Panc1 (cell line): ENCODE results near the gene QRICH2. TPM values are rescaled to one million over a fixed set of nuclear protein-coding genes. Genes with fewer than 3 reads are reported as not detected.

ENCODE experiments used
- ATAC-seq: fragments of 200-7000 bp; cut with Tn5 transposase; 2 replicates; pipeline ENCODE4 v1.9.1; 2020; ENCODE audit warnings: mild to moderate bottlenecking, moderate library complexity
- BruUV-seq: library from RNA; stranded (reverse); fragments of 400-500 nt; replicated peaks from 2 replicates; lab custom pipeline; 2021; lab: Mats Ljungman, UMichigan
- CTCF ChIA-PET: fragments of 300-600 bp; sonication (Branson Sonifier 250); formaldehyde crosslinking; loops from one replicate; lab custom pipeline; 2022; ENCODE audit warnings: antibody characterized with exemption; lab: Charles Lee
- POLR2A ChIA-PET: fragments of 300-600 bp; sonication (Branson Sonifier 250); formaldehyde crosslinking; loops from one replicate; lab custom pipeline; 2022; ENCODE audit warnings: antibody characterized with exemption; lab: Charles Lee
- DNase-seq: peaks from one replicate; pipeline ENCODE4 v3.0.0-alpha.2; 2010; ENCODE audit warnings: low read depth, low spot score
- H3K27ac ChIP-seq: 2 replicates; pipeline ENCODE4 v1.5.1; 2011; ENCODE audit warnings: mild to moderate bottlenecking, low read length, inconsistent platforms
- H3K27me3 ChIP-seq: fragments of 200-500 bp; sonication (Bioruptor generic); 2 replicates; pipeline ENCODE4 v1.6.0; 2014; ENCODE audit warnings: low read length, inconsistent platforms; ENCODE audit not compliant: control insufficient read depth, insufficient read depth
- H3K36me3 ChIP-seq: fragments of 200-500 bp; sonication (Bioruptor generic); 2 replicates; pipeline ENCODE4 v1.5.1; 2014; ENCODE audit warnings: inconsistent platforms, mild to moderate bottlenecking, low read length, moderate library complexity; ENCODE audit not compliant: control insufficient read depth, insufficient read depth
- H3K4me1 ChIP-seq: 2 replicates; pipeline ENCODE4 v1.5.1; 2011; ENCODE audit warnings: inconsistent platforms, mild to moderate bottlenecking, low read length, moderate library complexity; ENCODE audit not compliant: control insufficient read depth, insufficient read depth
- H3K4me3 ChIP-seq, 2 experiments: 2 replicates each; pipeline ENCODE4 v1.5.1; 2011 to 2012; ENCODE audit warnings: low read depth in 2 of 2, low read length in 2 of 2, mild to moderate bottlenecking in 2 of 2, inconsistent platforms in 1 of 2, moderate library complexity in 1 of 2
- H3K9me3 ChIP-seq: fragments of 200-500 bp; sonication (Bioruptor generic); 2 replicates; pipeline ENCODE4 v1.5.1; 2014; ENCODE audit warnings: low read depth, mild to moderate bottlenecking, inconsistent platforms, low read length, moderate library complexity; ENCODE audit not compliant: control insufficient read depth, insufficient read depth
- POLR2AphosphoS5 ChIP-seq: IDR thresholded peaks from 2 replicates; pipeline ENCODE4 v1.6.1; 2012; ENCODE audit warnings: mild to moderate bottlenecking, low read depth, low read length, moderate library complexity
- SIN3A ChIP-seq: IDR thresholded peaks from 2 replicates; pipeline ENCODE4 v1.6.1; 2012; ENCODE audit warnings: low read depth, mild to moderate bottlenecking, low read length, moderate library complexity, borderline replicate concordance; ENCODE audit not compliant: insufficient read depth
- TCF7L2 ChIP-seq: IDR thresholded peaks from 2 replicates; pipeline ENCODE4 v1.6.1; 2011; ENCODE audit warnings: mild to moderate bottlenecking, low read depth, low read length, inconsistent platforms
- in situ Hi-C: cut with HindIII; loops from 2 replicates; pipeline ENCODE4 v1.10.0; 2016; ENCODE audit warnings: low sequenced_read_pairs, low pct_unique_long_range_greater_than_20kb
- intact Hi-C: fragments of 100-400 bp; cut with micrococcal nuclease; formaldehyde crosslinking; loops from one replicate; pipeline ENCODE4 v1.10.0; 2022; ENCODE audit not compliant: unreplicated experiment
- total RNA-seq: library from RNA; stranded (reverse); gene quantifications from one replicate; pipeline ENCODE4 v1.2.1, GENCODE V29; 2021; ENCODE audit not compliant: unreplicated experiment
- TF ChIP-seq, protein P1 (sequence below), 2 experiments: IDR thresholded peaks; 2 replicates each; pipeline ENCODE4 v1.6.1; 2011 to 2012; ENCODE audit warnings: low read depth in 2 of 2, control low read depth in 1 of 2, low read length in 1 of 2, mild to moderate bottlenecking in 1 of 2, moderate library complexity in 1 of 2; ENCODE audit not compliant: insufficient read depth in 1 of 2
- TF ChIP-seq, protein P2 (sequence below): fragments of 450-650 bp; IDR thresholded peaks from 2 replicates; pipeline ENCODE4 v1.5.1; 2017; ENCODE audit warnings: mild to moderate bottlenecking

Gene QRICH2
- total RNA-seq, 1 experiment from 2014 or later, result 0.92 TPM

DNA sequence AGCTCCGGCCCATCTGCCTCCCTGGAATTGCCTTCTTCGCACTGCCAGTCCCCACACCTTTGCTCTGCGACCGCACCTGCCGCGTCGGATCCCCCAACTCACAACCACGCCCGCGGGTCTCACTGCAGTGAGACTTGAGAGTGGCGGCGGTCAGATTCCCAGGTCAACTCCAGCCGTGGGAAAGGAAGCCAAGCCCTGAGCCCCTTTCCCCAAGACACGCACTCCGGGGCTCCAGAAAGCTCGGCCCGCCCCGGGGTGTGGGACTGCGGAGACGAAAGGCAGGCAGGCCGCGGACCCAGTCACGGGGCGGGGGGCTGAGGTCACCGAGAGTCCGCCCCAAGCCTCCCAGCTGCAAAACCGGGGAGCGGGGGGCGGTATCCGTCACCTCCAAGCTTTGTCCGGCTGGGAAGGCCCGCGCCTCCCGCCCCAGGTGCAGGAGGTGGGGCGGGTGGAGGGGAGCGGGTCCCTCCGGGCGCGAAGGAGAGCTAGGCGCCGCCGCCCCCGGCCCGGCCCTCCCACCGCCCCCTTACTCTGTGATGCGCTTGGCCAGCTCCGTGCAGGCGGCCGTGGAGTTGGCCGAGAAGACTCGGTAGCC lies 45.0 kb upstream of the QRICH2 start:
- no peaks in the 10 kb centered on the region for H3K27me3 ChIP-seq
- peaks cover 16% of the 10 kb centered on the region for H3K4me1 ChIP-seq
- H3K9me3 ChIP-seq, result no peaks in the 10 kb centered on the region
- in situ Hi-C loops, result no loop called here
- POLR2A ChIA-PET, result no interaction called here
- BruUV-seq, result no TSS peak
- ATAC-seq (peak; percentile 45), DNase-seq (no peak)
- peak overlapping the region; percentile 78 to 89 for H3K4me3 ChIP-seq
- peak overlapping the region; percentile 94 for H3K27ac ChIP-seq
- intact Hi-C loops, result no loop called here
- TF ChIP-seq POLR2AphosphoS5, result no peak
- TF ChIP-seq TCF7L2, result no peak
- no peak for TF ChIP-seq SIN3A
- TF ChIP-seq, protein P1, sequence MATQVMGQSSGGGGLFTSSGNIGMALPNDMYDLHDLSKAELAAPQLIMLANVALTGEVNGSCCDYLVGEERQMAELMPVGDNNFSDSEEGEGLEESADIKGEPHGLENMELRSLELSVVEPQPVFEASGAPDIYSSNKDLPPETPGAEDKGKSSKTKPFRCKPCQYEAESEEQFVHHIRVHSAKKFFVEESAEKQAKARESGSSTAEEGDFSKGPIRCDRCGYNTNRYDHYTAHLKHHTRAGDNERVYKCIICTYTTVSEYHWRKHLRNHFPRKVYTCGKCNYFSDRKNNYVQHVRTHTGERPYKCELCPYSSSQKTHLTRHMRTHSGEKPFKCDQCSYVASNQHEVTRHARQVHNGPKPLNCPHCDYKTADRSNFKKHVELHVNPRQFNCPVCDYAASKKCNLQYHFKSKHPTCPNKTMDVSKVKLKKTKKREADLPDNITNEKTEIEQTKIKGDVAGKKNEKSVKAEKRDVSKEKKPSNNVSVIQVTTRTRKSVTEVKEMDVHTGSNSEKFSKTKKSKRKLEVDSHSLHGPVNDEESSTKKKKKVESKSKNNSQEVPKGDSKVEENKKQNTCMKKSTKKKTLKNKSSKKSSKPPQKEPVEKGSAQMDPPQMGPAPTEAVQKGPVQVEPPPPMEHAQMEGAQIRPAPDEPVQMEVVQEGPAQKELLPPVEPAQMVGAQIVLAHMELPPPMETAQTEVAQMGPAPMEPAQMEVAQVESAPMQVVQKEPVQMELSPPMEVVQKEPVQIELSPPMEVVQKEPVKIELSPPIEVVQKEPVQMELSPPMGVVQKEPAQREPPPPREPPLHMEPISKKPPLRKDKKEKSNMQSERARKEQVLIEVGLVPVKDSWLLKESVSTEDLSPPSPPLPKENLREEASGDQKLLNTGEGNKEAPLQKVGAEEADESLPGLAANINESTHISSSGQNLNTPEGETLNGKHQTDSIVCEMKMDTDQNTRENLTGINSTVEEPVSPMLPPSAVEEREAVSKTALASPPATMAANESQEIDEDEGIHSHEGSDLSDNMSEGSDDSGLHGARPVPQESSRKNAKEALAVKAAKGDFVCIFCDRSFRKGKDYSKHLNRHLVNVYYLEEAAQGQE (IDR thresholded peaks at IDR 0.05; ENCODE audit: insufficient read depth in 1 of 2, low read depth in 2 of 2, low read length in 1 of 2), result no peak
- TF ChIP-seq, protein P2, sequence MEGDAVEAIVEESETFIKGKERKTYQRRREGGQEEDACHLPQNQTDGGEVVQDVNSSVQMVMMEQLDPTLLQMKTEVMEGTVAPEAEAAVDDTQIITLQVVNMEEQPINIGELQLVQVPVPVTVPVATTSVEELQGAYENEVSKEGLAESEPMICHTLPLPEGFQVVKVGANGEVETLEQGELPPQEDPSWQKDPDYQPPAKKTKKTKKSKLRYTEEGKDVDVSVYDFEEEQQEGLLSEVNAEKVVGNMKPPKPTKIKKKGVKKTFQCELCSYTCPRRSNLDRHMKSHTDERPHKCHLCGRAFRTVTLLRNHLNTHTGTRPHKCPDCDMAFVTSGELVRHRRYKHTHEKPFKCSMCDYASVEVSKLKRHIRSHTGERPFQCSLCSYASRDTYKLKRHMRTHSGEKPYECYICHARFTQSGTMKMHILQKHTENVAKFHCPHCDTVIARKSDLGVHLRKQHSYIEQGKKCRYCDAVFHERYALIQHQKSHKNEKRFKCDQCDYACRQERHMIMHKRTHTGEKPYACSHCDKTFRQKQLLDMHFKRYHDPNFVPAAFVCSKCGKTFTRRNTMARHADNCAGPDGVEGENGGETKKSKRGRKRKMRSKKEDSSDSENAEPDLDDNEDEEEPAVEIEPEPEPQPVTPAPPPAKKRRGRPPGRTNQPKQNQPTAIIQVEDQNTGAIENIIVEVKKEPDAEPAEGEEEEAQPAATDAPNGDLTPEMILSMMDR, result no peak
- CTCF ChIA-PET, result interaction anchor here (0.5 to 1.4 kb wide), 4 partner anchors 12 to 375 kb away, joined by 4 to 6 read pairs (median 5); no protein-coding TSS in a partner anchor
- H3K36me3 ChIP-seq, result peaks cover 3% of the 10 kb centered on the region; the same call in 1 of the 2 replicates

DNA sequence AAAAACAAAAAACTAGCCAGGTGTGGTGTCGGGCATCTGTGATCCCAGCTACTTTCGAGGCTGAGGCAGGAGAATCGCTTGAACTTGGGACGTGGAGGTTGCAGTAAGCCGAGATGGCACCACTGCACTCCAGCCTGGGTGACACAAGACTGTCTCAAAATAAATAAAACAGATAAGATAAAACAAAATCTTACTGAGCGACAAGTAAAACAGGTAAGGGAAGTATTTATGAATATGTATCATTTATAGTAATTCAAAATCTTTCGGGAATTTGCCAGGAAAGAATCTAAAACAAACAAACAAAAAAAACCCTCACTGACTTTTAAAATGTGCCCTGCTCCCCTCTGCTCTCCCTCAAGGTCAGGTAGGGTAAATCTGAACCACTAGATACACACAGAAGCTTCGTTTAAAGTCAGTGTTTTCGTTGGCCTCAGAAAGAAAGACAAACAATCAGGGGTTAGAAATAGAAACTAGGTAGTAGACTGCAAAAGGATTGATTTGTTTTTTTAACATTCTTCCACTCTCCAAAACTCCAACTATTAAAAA lies 43.5 kb upstream of the QRICH2 start:
- in situ Hi-C loops, result no loop called here
- ATAC-seq, result no peak
- intact Hi-C loops, result no loop called here

More for the DNA sequence above, 43.5 kb upstream of the QRICH2 start:
- Histone ChIP-seq H3K27ac (peak overlapping the region; percentile 53; the same call in 1 of the 2 replicates), H3K36me3 (peaks cover 3% of the 10 kb centered on the region; the same call in 1 of the 2 replicates), H3K4me1 (peaks cover 16% of the 10 kb centered on the region), H3K4me3 (peak overlapping the region in 1 of 2 experiments; percentile 78; a peak in 1 of 4 replicates), H3K27me3 (no peaks in the 10 kb centered on the region), H3K9me3 (no peaks in the 10 kb centered on the region)
- TF ChIP-seq, protein P1 (IDR thresholded peaks at IDR 0.05; ENCODE audit: insufficient read depth in 1 of 2, low read depth in 2 of 2, low read length in 1 of 2), result no peak
- TF ChIP-seq, protein P2, result no peak
- TF ChIP-seq SIN3A (no peak), POLR2AphosphoS5 (no peak), TCF7L2 (no peak)
- ChIA-PET CTCF (interaction anchor here (1.0 kb wide), 1 partner anchor 18 kb away, joined by 10 read pairs; no protein-coding TSS in a partner anchor), POLR2A (interaction anchor here (0.7 kb wide), 3 partner anchors 33 to 77 kb away, joined by 4 to 9 read pairs (median 5); partner anchors contain the start of gene SPHK1)
- BruUV-seq, result TSS peak; percentile 86
- DNase-seq, result no peak
